ENCODE results near the gene MYT1.
"Not testable (repeated sequence)": the region's sequence is repeated elsewhere in the genome, so short reads cannot be mapped to it uniquely, and the experiment has no call there.

- TF ChIP-seq CTCF (CRISPR knock-in tag; IDR thresholded peaks at IDR 0.05); ZNF782 (CRISPR knock-in tag; IDR thresholded peaks at IDR 0.05; ENCODE audit: borderline replicate concordance); SSRP1 (CRISPR knock-in tag; IDR thresholded peaks at IDR 0.05); ZBTB20 (CRISPR knock-in tag; IDR thresholded peaks at IDR 0.05; ENCODE audit: borderline replicate concordance, low read depth); POLR2A (IDR thresholded peaks at IDR 0.05; ENCODE audit: insufficient read depth in 1 of 2, low read depth in 2 of 2, low read length in 2 of 2); HDAC6 (IDR thresholded peaks at IDR 0.05; ENCODE audit: low read depth, low read length); ZNF839 (CRISPR knock-in tag; IDR thresholded peaks at IDR 0.05; ENCODE audit: borderline replicate concordance); ZNF7 (CRISPR knock-in tag; IDR thresholded peaks at IDR 0.05); STAG1 (CRISPR knock-in tag; IDR thresholded peaks at IDR 0.05); POLR2AphosphoS5 (IDR thresholded peaks at IDR 0.05; ENCODE audit: low read depth, low read length): not testable (repeated sequence)
- TF ChIP-seq, protein P1, sequence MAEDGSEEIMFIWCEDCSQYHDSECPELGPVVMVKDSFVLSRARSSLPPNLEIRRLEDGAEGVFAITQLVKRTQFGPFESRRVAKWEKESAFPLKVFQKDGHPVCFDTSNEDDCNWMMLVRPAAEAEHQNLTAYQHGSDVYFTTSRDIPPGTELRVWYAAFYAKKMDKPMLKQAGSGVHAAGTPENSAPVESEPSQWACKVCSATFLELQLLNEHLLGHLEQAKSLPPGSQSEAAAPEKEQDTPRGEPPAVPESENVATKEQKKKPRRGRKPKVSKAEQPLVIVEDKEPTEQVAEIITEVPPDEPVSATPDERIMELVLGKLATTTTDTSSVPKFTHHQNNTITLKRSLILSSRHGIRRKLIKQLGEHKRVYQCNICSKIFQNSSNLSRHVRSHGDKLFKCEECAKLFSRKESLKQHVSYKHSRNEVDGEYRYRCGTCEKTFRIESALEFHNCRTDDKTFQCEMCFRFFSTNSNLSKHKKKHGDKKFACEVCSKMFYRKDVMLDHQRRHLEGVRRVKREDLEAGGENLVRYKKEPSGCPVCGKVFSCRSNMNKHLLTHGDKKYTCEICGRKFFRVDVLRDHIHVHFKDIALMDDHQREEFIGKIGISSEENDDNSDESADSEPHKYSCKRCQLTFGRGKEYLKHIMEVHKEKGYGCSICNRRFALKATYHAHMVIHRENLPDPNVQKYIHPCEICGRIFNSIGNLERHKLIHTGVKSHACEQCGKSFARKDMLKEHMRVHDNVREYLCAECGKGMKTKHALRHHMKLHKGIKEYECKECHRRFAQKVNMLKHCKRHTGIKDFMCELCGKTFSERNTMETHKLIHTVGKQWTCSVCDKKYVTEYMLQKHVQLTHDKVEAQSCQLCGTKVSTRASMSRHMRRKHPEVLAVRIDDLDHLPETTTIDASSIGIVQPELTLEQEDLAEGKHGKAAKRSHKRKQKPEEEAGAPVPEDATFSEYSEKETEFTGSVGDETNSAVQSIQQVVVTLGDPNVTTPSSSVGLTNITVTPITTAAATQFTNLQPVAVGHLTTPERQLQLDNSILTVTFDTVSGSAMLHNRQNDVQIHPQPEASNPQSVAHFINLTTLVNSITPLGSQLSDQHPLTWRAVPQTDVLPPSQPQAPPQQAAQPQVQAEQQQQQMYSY (CRISPR knock-in tag; IDR thresholded peaks at IDR 0.05) = not testable (repeated sequence)
- TF ChIP-seq, protein P2, sequence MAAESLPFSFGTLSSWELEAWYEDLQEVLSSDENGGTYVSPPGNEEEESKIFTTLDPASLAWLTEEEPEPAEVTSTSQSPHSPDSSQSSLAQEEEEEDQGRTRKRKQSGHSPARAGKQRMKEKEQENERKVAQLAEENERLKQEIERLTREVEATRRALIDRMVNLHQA (CRISPR knock-in tag; IDR thresholded peaks at IDR 0.05) = not testable (repeated sequence)
Observed at GRCh38 chr20:64187213-64187612, 23.0 kb downstream of the MYT1 start.

All from HepG2 (cell line).